GM12878 (cell line): ENCODE data around the gene FRYL. TPM values are rescaled to one million over a fixed set of nuclear protein-coding genes. Genes with fewer than 3 reads are reported as not detected.

ENCODE experiments used
- ATAC-seq: fragments of 200-7000 bp; cut with Tn5 transposase; 3 replicates; pipeline ENCODE4 v1.9.1; 2020; ENCODE audit warnings: mild to moderate bottlenecking, moderate library complexity
- BruUV-seq: library from RNA; stranded (reverse); fragments of 400-500 nt; replicated peaks from 2 replicates; lab custom pipeline; 2021; lab: Mats Ljungman, UMichigan
- CTCF ChIA-PET: fragments of 300-600 bp; sonication (Branson Sonifier 250); formaldehyde crosslinking; extraction: SDS; loops from one replicate; lab custom pipeline; 2021; ENCODE audit warnings: inconsistent platforms; lab: Yijun Ruan, JAX
- POLR2A ChIA-PET: fragments of 350-600 bp; formaldehyde crosslinking; extraction: SDS; loops from one replicate; lab custom pipeline; 2021; ENCODE audit warnings: inconsistent platforms; lab: Charles Lee
- RAD21 ChIA-PET: fragments of 300-600 bp; sonication (Branson Sonifier 250); formaldehyde crosslinking; loops from one replicate; lab custom pipeline; 2023; ENCODE audit warnings: antibody characterized with exemption; ENCODE audit not compliant: unreplicated experiment; lab: Charles Lee
- SMC1A ChIA-PET: fragments of 300-600 bp; sonication (Branson Sonifier 250); formaldehyde crosslinking; loops from one replicate; lab custom pipeline; 2023; ENCODE audit not compliant: unreplicated experiment, uncharacterized antibody; lab: Charles Lee
- DNase-seq: peaks from one replicate; pipeline ENCODE4 v3.0.0-alpha.2; 2011; ENCODE audit warnings: low read depth, low spot score
- FAIRE-seq: peaks from 3 replicates; lab custom pipeline; 2011; peaks lifted over from hg19 to GRCh38; lab: Jason Lieb, UNC
- H2AFZ ChIP-seq: 2 replicates; pipeline ENCODE4 v1.6.0; 2011; ENCODE audit warnings: low read depth, low read length, control low read depth; ENCODE audit not compliant: control insufficient read depth
- H3K27ac ChIP-seq: 2 replicates; pipeline ENCODE4 v1.5.1; 2011; ENCODE audit warnings: control low read depth; ENCODE audit not compliant: control insufficient read depth, insufficient read depth
- H3K27me3 ChIP-seq, 2 experiments: replicated peaks in 1 of 2; 2 replicates each; pipeline versions ENCODE4 v1.6.0 to v1.6.1; 2011; ENCODE audit warnings: low read length in 1 of 2; ENCODE audit not compliant: control insufficient read depth in 2 of 2, insufficient read depth in 2 of 2
- H3K36me3 ChIP-seq, 2 experiments: 2 replicates each; pipeline ENCODE4 v1.5.1; 2011; ENCODE audit warnings: low read length in 1 of 2; ENCODE audit not compliant: control insufficient read depth in 2 of 2, insufficient read depth in 2 of 2
- H3K4me1 ChIP-seq: 2 replicates; pipeline ENCODE4 v1.6.1; 2011; ENCODE audit warnings: mild to moderate bottlenecking, low read length, moderate library complexity, mixed read lengths; ENCODE audit not compliant: control insufficient read depth, insufficient read depth
- H3K4me2 ChIP-seq: 2 replicates; pipeline ENCODE4 v1.6.0; 2011; ENCODE audit warnings: control low read depth; ENCODE audit not compliant: control insufficient read depth, insufficient read depth
- H3K4me3 ChIP-seq: fragments of 200-600 bp; sonication (generic); 2 replicates; pipeline ENCODE4 v1.5.1; 2016
- H3K79me2 ChIP-seq: 2 replicates; pipeline ENCODE4 v1.6.0; 2011; ENCODE audit warnings: low read length; ENCODE audit not compliant: control insufficient read depth, insufficient read depth
- H3K9ac ChIP-seq: 2 replicates; pipeline ENCODE4 v1.8.0; 2011; ENCODE audit warnings: low read length, control low read depth, mixed read lengths; ENCODE audit not compliant: control insufficient read depth, insufficient read depth
- H3K9me3 ChIP-seq: replicated peaks from 3 replicates; pipeline ENCODE4 v1.5.1; 2011; ENCODE audit warnings: mild to moderate bottlenecking, low read length; ENCODE audit not compliant: control insufficient read depth, insufficient read depth
- H4K20me1 ChIP-seq: 2 replicates; pipeline ENCODE4 v1.6.0; 2011; ENCODE audit not compliant: control insufficient read depth, insufficient read depth
- BCL11A ChIP-seq: IDR thresholded peaks from 2 replicates; pipeline ENCODE4 v1.6.1; 2011; ENCODE audit warnings: low read depth, low read length
- CHD4 ChIP-seq: fragments of 200-600 bp; sonication (generic); IDR thresholded peaks from 2 replicates; pipeline ENCODE4 v1.6.1; 2016; ENCODE audit warnings: mild to moderate bottlenecking
- EZH2 ChIP-seq: IDR thresholded peaks from 2 replicates; pipeline ENCODE4 v1.6.1; 2012; ENCODE audit warnings: low read depth, mild to moderate bottlenecking, control low read depth, inconsistent platforms, low read length, borderline replicate concordance; ENCODE audit not compliant: control insufficient read depth
- FOXM1 ChIP-seq: IDR thresholded peaks from 2 replicates; pipeline ENCODE4 v1.6.1; 2012; ENCODE audit warnings: low read depth, mild to moderate bottlenecking, inconsistent platforms, low read length, moderate library complexity
- HCFC1 ChIP-seq: fragments of 150-350 bp; IDR thresholded peaks from 2 replicates; pipeline ENCODE4 v1.6.1; 2014; ENCODE audit warnings: low read length
- HDAC6 ChIP-seq: fragments of 200-600 bp; sonication (generic); IDR thresholded peaks from one replicate; pipeline ENCODE4 v1.8.0; 2017; ENCODE audit warnings: antibody characterized with exemption; ENCODE audit not compliant: unreplicated experiment
- IKZF1 ChIP-seq: fragments of 450-650 bp; conservative IDR thresholded peaks from 2 replicates; pipeline ENCODE4 v1.6.1; 2017; ENCODE audit warnings: antibody characterized with exemption, mild to moderate bottlenecking
- IKZF2 ChIP-seq, 2 experiments: fragments of 450-650 bp; IDR thresholded peaks; 2 replicates each; pipeline ENCODE4 v1.6.1; 2017; ENCODE audit warnings: mild to moderate bottlenecking in 2 of 2, moderate library complexity in 2 of 2
- IRF3 ChIP-seq: fragments of 450-650 bp; IDR thresholded peaks from 2 replicates; pipeline ENCODE4 v1.6.1; 2014; ENCODE audit warnings: mild to moderate bottlenecking
- MTA2 ChIP-seq: fragments of 450-650 bp; IDR thresholded peaks from 2 replicates; pipeline ENCODE4 v1.6.1; 2016; ENCODE audit warnings: low read depth, mild to moderate bottlenecking, moderate library complexity
- NFIC ChIP-seq: IDR thresholded peaks from 2 replicates; pipeline ENCODE4 v1.6.1; 2012; ENCODE audit warnings: low read depth, mild to moderate bottlenecking, inconsistent platforms, low read length, moderate library complexity
- NR2C1 ChIP-seq: fragments of 450-650 bp; IDR thresholded peaks from 2 replicates; pipeline ENCODE4 v1.6.1; 2017; ENCODE audit warnings: antibody characterized with exemption, mild to moderate bottlenecking, moderate library complexity
- PBX3 ChIP-seq: IDR thresholded peaks from 2 replicates; pipeline ENCODE4 v1.6.1; 2011; ENCODE audit warnings: mild to moderate bottlenecking, low read depth, low read length, moderate library complexity; ENCODE audit not compliant: insufficient replicate concordance
- POLR2AphosphoS2 ChIP-seq: IDR thresholded peaks from 2 replicates; pipeline ENCODE4 v1.6.1; 2011; ENCODE audit warnings: low read depth, mild to moderate bottlenecking, low read length, improper control_type of control experiment, moderate library complexity
- RCOR1 ChIP-seq: conservative IDR thresholded peaks from 2 replicates; pipeline ENCODE4 v1.6.1; 2012; ENCODE audit warnings: low read depth, low read length, improper control_type of control experiment
- RUNX3 ChIP-seq: IDR thresholded peaks from 2 replicates; pipeline ENCODE4 v1.6.1; 2012; ENCODE audit warnings: low read length, inconsistent platforms
- SMARCA5 ChIP-seq: fragments of 450-650 bp; IDR thresholded peaks from 2 replicates; pipeline ENCODE4 v1.6.1; 2017; ENCODE audit warnings: mild to moderate bottlenecking
- SP1 ChIP-seq: IDR thresholded peaks from one replicate; pipeline ENCODE4 v1.6.1; 2011; ENCODE audit warnings: low read depth, low read length
- SREBF1 ChIP-seq: IDR thresholded peaks from 2 replicates; pipeline ENCODE4 v1.6.1; 2012; ENCODE audit warnings: mild to moderate bottlenecking, low read length
- STAT1 ChIP-seq: fragments of 450-650 bp; conservative IDR thresholded peaks from 2 replicates; pipeline ENCODE4 v1.6.1; 2014; ENCODE audit warnings: antibody characterized with exemption, mild to moderate bottlenecking
- YBX1 ChIP-seq: fragments of 450-650 bp; IDR thresholded peaks from 2 replicates; pipeline ENCODE4 v1.6.1; 2016; ENCODE audit warnings: antibody characterized with exemption
- YY1 ChIP-seq: IDR thresholded peaks from 2 replicates; pipeline ENCODE4 v1.6.1; 2011; ENCODE audit warnings: low read depth, mild to moderate bottlenecking, low read length
- ZNF274 ChIP-seq: IDR thresholded peaks from one replicate; pipeline ENCODE4 v1.8.0; 2011; ENCODE audit not compliant: insufficient read length, insufficient read depth
- ZNF384 ChIP-seq: IDR thresholded peaks from 2 replicates; pipeline ENCODE4 v1.6.1; 2012; ENCODE audit warnings: low read depth, mild to moderate bottlenecking, low read length, improper control_type of control experiment, borderline replicate concordance
- ZNF622 ChIP-seq: fragments of 450-650 bp; IDR thresholded peaks from 2 replicates; pipeline ENCODE4 v1.6.1; 2017; ENCODE audit warnings: mild to moderate bottlenecking, inconsistent platforms
- ZSCAN29 ChIP-seq: fragments of 450-650 bp; IDR thresholded peaks from 2 replicates; pipeline ENCODE4 v1.6.1; 2017; ENCODE audit warnings: mild to moderate bottlenecking, moderate library complexity
- whole genome bisulfite sequencing: methylation state at CpG from one replicate; pipeline ENCODE4 v1.1.6; 2016; ENCODE audit warnings: low lambda C conversion rate; ENCODE audit not compliant: insufficient replicate concordance, insufficient coverage; ENCODE audit errors: missing lambda C conversion rate; 5-methylcytosine and 5-hydroxymethylcytosine counted together
- in situ Hi-C: fragments of 300-500 bp; cut with MboI; formaldehyde crosslinking; loops from 9 replicates; pipeline ENCODE4 v1.14.3; 2018; ENCODE audit warnings: mixed read lengths
- intact Hi-C: fragments of 100-400 bp; cut with micrococcal nuclease; formaldehyde crosslinking; loops from one replicate; pipeline ENCODE4 v1.14.2; 2022; ENCODE audit not compliant: unreplicated experiment
- polyA plus RNA-seq, 11 experiments: library from polyadenylated mRNA; depleted of rRNA in 4 of 11; unstranded in 6 of 11; stranded (reverse) in 5 of 11; fragments of >200 nt; fragmentation: Nextera tagmentation in 4 of 11; fragmentation: Illumina TruSeq in 1 of 11; extraction: Ambion mirVana in 4 of 11; extraction: Trizol in 1 of 11; gene quantifications; 1 replicate in 1 of 11; 2 replicates in 10 of 11; pipeline versions ENCODE4 v1.2.1 to v1.2.3, GENCODE V29; 2011 to 2016; ENCODE audit warnings: inconsistent platforms in 2 of 11, missing spikeins in 2 of 11, low read depth in 1 of 11
- total RNA-seq, 4 experiments: library from RNA; depleted of rRNA in 3 of 4; stranded (reverse); fragments of >200 nt in 3 of 4; fragmentation: Illumina TruSeq in 1 of 4; extraction: Trizol in 1 of 4; gene quantifications; 2 replicates each; pipeline versions ENCODE4 v1.2.1 to v1.2.3, GENCODE V29; 2013 to 2021

FRYL gene
- total and polyA plus RNA-seq, 10 of the 15 experiments (the other 5 are each of a cell fraction or from before 2014, with no cell fraction given): 10.3 to 50.6 (median 28.7) TPM

- no peak for TF ChIP-seq ZNF274
- TF ChIP-seq, all 136 proteins: peak for 2
Observed at GRCh38 chr4:48815483-48815882, 35.4 kb upstream of the FRYL start (continued).

GRCh38 chr4:48813964-48814363, 33.9 kb upstream of the FRYL start:
- Histone ChIP-seq H3K4me1 (peaks cover 15% of the 10 kb centered on the region; the same call in 1 of the 2 replicates), H3K27me3 (no peaks in the 10 kb centered on the region), H3K79me2 (no peaks in the 10 kb centered on the region), H3K9me3 (no peaks in the 10 kb centered on the region), H3K9ac (no peak overlapping the region), H3K4me3 (no peak overlapping the region), H3K36me3 (no peaks in the 10 kb centered on the region), H3K4me2 (0 out of 2 replicates have a peak overlapping the region, but pooled peaks have one; percentile 41), H4K20me1 (no peaks in the 10 kb centered on the region), H2AFZ (no peak overlapping the region), H3K27ac (no peak overlapping the region)
- FAIRE-seq (no peak), DNase-seq (no peak), ATAC-seq (peak; percentile 69)
- SMC1A ChIA-PET: interaction anchor here (0.7 to 1.3 kb wide), 4 partner anchors 15 to 91 kb away, joined by 3 to 4 read pairs (median 4); no protein-coding TSS in a partner anchor
- 39% methylated on average over 1 of the region's 1 CpG for WGBS
- RAD21 ChIA-PET: interaction anchor here (0.9 to 1.5 kb wide), 4 partner anchors 11 to 34 kb away, joined by 3 to 4 read pairs (median 3); partner anchors contain the start of gene FRYL
- CTCF ChIA-PET: interaction anchor here (0.6 to 1.6 kb wide), 5 partner anchors 13 to 235 kb away, joined by 3 to 5 read pairs (median 3); no protein-coding TSS in a partner anchor
- in situ Hi-C loops (no loop called here), intact Hi-C loops (no loop called here)
- no TSS peak for BruUV-seq
- POLR2A ChIA-PET: interaction anchor here (0.6 to 0.7 kb wide), 5 partner anchors 15 to 549 kb away, joined by 3 to 7 read pairs (median 3); no protein-coding TSS in a partner anchor
- peak; percentile 83 for TF ChIP-seq PBX3
- TF ChIP-seq FOXM1: no peak
- TF ChIP-seq STAT1: no peak
- TF ChIP-seq IKZF2 (IDR thresholded peaks at IDR 0.05): no peak
- no peak for TF ChIP-seq IRF3
- TF ChIP-seq NR2C1: no peak
- TF ChIP-seq ZSCAN29: no peak
- no peak for TF ChIP-seq IKZF1
- TF ChIP-seq CHD4: no peak
- peak; percentile 74 for TF ChIP-seq ZNF384
- no peak for TF ChIP-seq RUNX3
- TF ChIP-seq YBX1: no peak
- peak; percentile 67 for TF ChIP-seq YY1
- TF ChIP-seq MTA2: no peak
- no peak for TF ChIP-seq HCFC1
- no peak for TF ChIP-seq ZNF622
- TF ChIP-seq HDAC6: no peak
- no peak for TF ChIP-seq SMARCA5
- no peak for TF ChIP-seq NFIC
- TF ChIP-seq RCOR1: no peak
- no peak for TF ChIP-seq SREBF1
- no peak for TF ChIP-seq SP1
- TF ChIP-seq EZH2: no peak
- TF ChIP-seq POLR2AphosphoS2: no peak
- TF ChIP-seq BCL11A: no peak
